H9 (cell line): ENCODE data around the gene RNF213. TPM values are rescaled to one million over a fixed set of nuclear protein-coding genes. Genes with fewer than 3 reads are reported as not detected.

Experiments
- DNase-seq: peaks from one replicate; pipeline ENCODE4 v3.0.0-alpha.2; 2017
- H2AFZ ChIP-seq: one replicate; pipeline ENCODE4 v1.6.1; 2013; ENCODE audit warnings: mild to moderate bottlenecking, low read length, control low read depth, moderate library complexity
- H2AK5ac ChIP-seq: 2 replicates; pipeline ENCODE4 v1.6.1; 2013; ENCODE audit warnings: low read length, control low read depth, mixed read lengths; ENCODE audit not compliant: insufficient read length
- H2BK120ac ChIP-seq: one replicate; pipeline ENCODE4 v1.6.1; 2013; ENCODE audit warnings: low read depth, mild to moderate bottlenecking, low read length, control low read depth, inconsistent platforms; ENCODE audit not compliant: poor library complexity, severe bottlenecking
- H2BK12ac ChIP-seq: 2 replicates; pipeline ENCODE4 v1.6.1; 2013; ENCODE audit warnings: low read length, control low read depth, mixed read lengths, low read depth; ENCODE audit not compliant: insufficient read length
- H2BK15ac ChIP-seq: 2 replicates; pipeline ENCODE4 v1.6.1; 2013; ENCODE audit warnings: low read depth, low read length, control low read depth
- H2BK20ac ChIP-seq: one replicate; pipeline ENCODE4 v1.6.1; 2013; ENCODE audit warnings: low read depth, mild to moderate bottlenecking, low read length, control low read depth, inconsistent platforms; ENCODE audit not compliant: poor library complexity, severe bottlenecking
- H2BK5ac ChIP-seq: 2 replicates; pipeline ENCODE4 v1.6.1; 2013; ENCODE audit warnings: low read length, control low read depth, mixed read lengths; ENCODE audit not compliant: insufficient read length
- H3K14ac ChIP-seq: 2 replicates; pipeline ENCODE4 v1.6.1; 2013; ENCODE audit warnings: low read length, control low read depth; ENCODE audit not compliant: insufficient read depth
- H3K18ac ChIP-seq: 2 replicates; pipeline ENCODE4 v1.6.1; 2013; ENCODE audit warnings: low read depth, mild to moderate bottlenecking, mixed read lengths, low read length, control low read depth; ENCODE audit not compliant: insufficient read length
- H3K23ac ChIP-seq: 2 replicates; pipeline ENCODE4 v1.6.1; 2013; ENCODE audit warnings: low read length, control low read depth, mixed read lengths, low read depth; ENCODE audit not compliant: insufficient read length
- H3K23me2 ChIP-seq: 2 replicates; pipeline ENCODE4 v1.6.1; 2013; ENCODE audit warnings: low read depth, mild to moderate bottlenecking, mixed read lengths, low read length, control low read depth; ENCODE audit not compliant: insufficient read length, poor library complexity, severe bottlenecking
- H3K27ac ChIP-seq: 2 replicates; pipeline ENCODE4 v1.5.1; 2013; ENCODE audit warnings: low read length, control low read depth, mixed read lengths, low read depth; ENCODE audit not compliant: insufficient read length
- H3K27me3 ChIP-seq: 2 replicates; pipeline ENCODE4 v1.6.1; 2013; ENCODE audit warnings: low read length, control low read depth, inconsistent platforms; ENCODE audit not compliant: insufficient read depth
- H3K4ac ChIP-seq: 2 replicates; pipeline ENCODE4 v1.6.1; 2013; ENCODE audit warnings: low read depth, mild to moderate bottlenecking, control low read depth, inconsistent platforms, low read length, moderate library complexity
- H3K4me1 ChIP-seq: 2 replicates; pipeline ENCODE4 v1.6.1; 2013; ENCODE audit warnings: low read length, control low read depth, inconsistent platforms; ENCODE audit not compliant: insufficient read depth
- H3K4me2 ChIP-seq: 2 replicates; pipeline ENCODE4 v1.6.1; 2013; ENCODE audit warnings: low read length, control low read depth, mixed read lengths; ENCODE audit not compliant: insufficient read length, insufficient read depth
- H3K56ac ChIP-seq: 2 replicates; pipeline ENCODE4 v1.6.1; 2013; ENCODE audit warnings: low read depth, mild to moderate bottlenecking, mixed read lengths, low read length, control low read depth; ENCODE audit not compliant: insufficient read length
- H3K79me1 ChIP-seq: 2 replicates; pipeline ENCODE4 v1.6.1; 2013; ENCODE audit warnings: low read depth, mild to moderate bottlenecking, moderate library complexity, low read length, control low read depth, inconsistent platforms; ENCODE audit not compliant: insufficient read depth, poor library complexity, severe bottlenecking
- H3K79me2 ChIP-seq: 2 replicates; pipeline ENCODE4 v1.6.1; 2013; ENCODE audit warnings: low read length, control low read depth, inconsistent platforms; ENCODE audit not compliant: insufficient read depth
- H3K9ac ChIP-seq: 2 replicates; pipeline ENCODE4 v1.6.1; 2013; ENCODE audit warnings: low read length, control low read depth, mixed read lengths; ENCODE audit not compliant: insufficient read length; ENCODE audit errors: extremely low read depth
- H3K9me3 ChIP-seq: one replicate; pipeline ENCODE4 v1.6.1; 2013; ENCODE audit warnings: low read depth, low read length, inconsistent platforms; ENCODE audit not compliant: control insufficient read depth
- H3T11ph ChIP-seq: one replicate; pipeline ENCODE4 v1.6.1; 2013; ENCODE audit warnings: mild to moderate bottlenecking, low read length, control low read depth, inconsistent platforms
- H4K20me1 ChIP-seq: one replicate; pipeline ENCODE4 v1.6.1; 2013; ENCODE audit not compliant: control insufficient read depth, insufficient read length, insufficient read depth
- H4K5ac ChIP-seq: 2 replicates; pipeline ENCODE4 v1.6.1; 2013; ENCODE audit warnings: low read depth, mild to moderate bottlenecking, mixed read lengths, low read length, control low read depth; ENCODE audit not compliant: insufficient read length
- H4K8ac ChIP-seq: replicated peaks from 2 replicates; pipeline ENCODE4 v1.6.1; 2013; ENCODE audit warnings: low read length, control low read depth, mixed read lengths, low read depth; ENCODE audit not compliant: insufficient read length
- H4K91ac ChIP-seq: 2 replicates; pipeline ENCODE4 v1.6.1; 2013; ENCODE audit warnings: low read depth, mild to moderate bottlenecking, moderate library complexity, mixed read lengths, low read length, control low read depth; ENCODE audit not compliant: insufficient read length
- H3K27ac Mint-ChIP-seq, 3 experiments: 2 replicates in 2 of 3; 3 replicates in 1 of 3; pipeline ENCODE4 v1.8.0; 2020 to 2021; ENCODE audit warnings: mixed read lengths in 3 of 3, mild to moderate bottlenecking in 1 of 3, moderate library complexity in 1 of 3
- H3K27me3 Mint-ChIP-seq: 2 replicates; pipeline ENCODE4 v1.8.0; 2021; ENCODE audit warnings: low read depth, mild to moderate bottlenecking, moderate library complexity, mixed read lengths
- H3K36me3 Mint-ChIP-seq, 3 experiments: 2 replicates in 2 of 3; 3 replicates in 1 of 3; pipeline ENCODE4 v1.8.0; 2020 to 2021; ENCODE audit warnings: low read depth in 3 of 3, mixed read lengths in 3 of 3; ENCODE audit not compliant: insufficient read depth in 1 of 3
- H3K4me1 Mint-ChIP-seq, 2 experiments: 2 replicates each; pipeline ENCODE4 v1.8.0; 2020; ENCODE audit warnings: mixed read lengths in 2 of 2
- H3K4me3 Mint-ChIP-seq, 2 experiments: 2 replicates in 1 of 2; 3 replicates in 1 of 2; pipeline ENCODE4 v1.8.0; 2020 to 2021; ENCODE audit warnings: mild to moderate bottlenecking in 2 of 2, mixed read lengths in 2 of 2, moderate library complexity in 1 of 2
- H3K9me3 Mint-ChIP-seq, 2 experiments: 2 replicates in 1 of 2; 3 replicates in 1 of 2; pipeline ENCODE4 v1.8.0; 2020; ENCODE audit warnings: mild to moderate bottlenecking in 2 of 2, mixed read lengths in 2 of 2, moderate library complexity in 1 of 2
- CTCF ChIP-seq: fragments of 200-600 bp; sonication (generic); conservative IDR thresholded peaks from 3 replicates; pipeline ENCODE4 v1.8.0; 2021; ENCODE audit warnings: antibody characterized with exemption, mild to moderate bottlenecking
- WGBS: extraction: QIAGEN DNeasy Blood & Tissue Kit; methylation state at CpG from one replicate; pipeline ENCODE4 v1.1.7; 2013; ENCODE audit warnings: missing lambda C conversion rate, low lambda C conversion rate, mixed read lengths; ENCODE audit not compliant: insufficient read length; ENCODE audit errors: extremely low coverage; 5-methylcytosine and 5-hydroxymethylcytosine counted together
- total RNA-seq: library from RNA; stranded (reverse); gene quantifications from 2 replicates; pipeline ENCODE4 v1.2.1, GENCODE V29; 2021

RNF213 gene
- total RNA-seq, 1 experiment from 2014 or later: 34.3 TPM

GRCh38 chr17:80347536-80347935 is 86.9 kb downstream of the RNF213 start:
- peaks cover 40 to 91% (median 90%) of the 10 kb centered on the region in 3 experiments for H3K36me3 Mint-ChIP-seq

More at GRCh38 chr17:80347536-80347935, 86.9 kb downstream of the RNF213 start:
- no peak overlapping the region for H3K27ac ChIP-seq
- Mint-ChIP-seq H3K27ac (no peak overlapping the region), H3K4me1 (no peaks in the 10 kb centered on the region), H3K9me3 (no peaks in the 10 kb centered on the region), H3K27me3 (no peaks in the 10 kb centered on the region; the same call in 1 of the 2 replicates), H3K4me3 (no peak overlapping the region)
- H2AFZ ChIP-seq: no peak overlapping the region
- no peak overlapping the region for H3K4ac ChIP-seq
- no peak for TF ChIP-seq CTCF
- no peak overlapping the region for H2AK5ac ChIP-seq
- H3K9me3 ChIP-seq: no peaks in the 10 kb centered on the region
- H3K79me1 ChIP-seq: no peaks in the 10 kb centered on the region
- no CpG with 5 or more reads among the region's 19 CpGs for WGBS
- no peak overlapping the region for H3K4me2 ChIP-seq
- DNase-seq: no peak
- no peak overlapping the region for H3T11ph ChIP-seq
- no peak overlapping the region for H3K9ac ChIP-seq
- H2BK15ac ChIP-seq: no peak overlapping the region
- H3K27me3 ChIP-seq: no peaks in the 10 kb centered on the region
- no peak overlapping the region for H2BK20ac ChIP-seq
- H2BK12ac ChIP-seq: no peak overlapping the region
- no peaks in the 10 kb centered on the region for H3K4me1 ChIP-seq
- no peaks in the 10 kb centered on the region for H3K23me2 ChIP-seq
- H4K91ac ChIP-seq: no peak overlapping the region
- H3K23ac ChIP-seq: no peak overlapping the region
- no peak overlapping the region for H3K18ac ChIP-seq
- H4K5ac ChIP-seq: no peak overlapping the region
- no peaks in the 10 kb centered on the region for H4K20me1 ChIP-seq
- H3K14ac ChIP-seq: no peak overlapping the region
- H3K79me2 ChIP-seq: 0 out of 2 replicates have a peak, but pooled peaks cover 2% of the 10 kb centered on the region
- no peak overlapping the region for H2BK120ac ChIP-seq
- no peak overlapping the region for H3K56ac ChIP-seq
- H2BK5ac ChIP-seq: no peak overlapping the region
- H4K8ac ChIP-seq: no peak overlapping the region
